Measurements from ENCODE around the gene SRSF1.

DNA sequence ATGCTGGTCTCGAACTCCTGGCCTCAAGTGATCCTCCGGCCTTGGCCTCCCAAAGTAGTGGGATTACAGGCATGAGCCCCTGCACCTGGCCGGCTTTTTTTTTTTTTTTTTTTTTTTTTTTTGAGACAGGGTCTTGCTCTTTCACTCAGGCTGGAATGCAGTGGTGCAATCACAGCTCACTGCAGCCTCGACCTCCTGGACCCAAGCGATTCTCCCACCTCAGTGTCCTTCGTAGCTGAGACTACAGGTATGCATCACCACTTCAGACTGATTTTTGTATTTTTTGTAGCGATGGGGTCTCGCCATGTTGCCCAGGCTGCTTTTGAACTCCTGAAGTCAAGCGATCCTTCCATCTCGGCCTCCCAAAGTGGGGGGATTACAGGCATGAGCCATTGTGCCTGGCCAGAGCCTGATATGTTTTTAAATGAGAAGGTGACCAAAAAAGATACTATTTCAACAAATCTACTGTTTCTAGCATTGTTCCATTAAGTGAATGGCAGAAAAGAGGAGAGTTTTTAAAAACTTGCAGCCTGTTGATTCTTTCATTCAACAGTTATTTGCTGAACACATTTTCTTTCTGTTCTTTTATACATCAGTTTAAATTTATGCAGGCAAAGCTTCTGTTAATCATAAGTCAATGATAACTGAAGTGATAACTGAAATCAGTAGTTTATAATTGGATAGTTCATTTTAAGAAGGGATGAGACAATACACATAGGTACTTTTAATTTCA is 3.2 kb upstream of the SRSF1 start:
- TF ChIP-seq, protein P1, sequence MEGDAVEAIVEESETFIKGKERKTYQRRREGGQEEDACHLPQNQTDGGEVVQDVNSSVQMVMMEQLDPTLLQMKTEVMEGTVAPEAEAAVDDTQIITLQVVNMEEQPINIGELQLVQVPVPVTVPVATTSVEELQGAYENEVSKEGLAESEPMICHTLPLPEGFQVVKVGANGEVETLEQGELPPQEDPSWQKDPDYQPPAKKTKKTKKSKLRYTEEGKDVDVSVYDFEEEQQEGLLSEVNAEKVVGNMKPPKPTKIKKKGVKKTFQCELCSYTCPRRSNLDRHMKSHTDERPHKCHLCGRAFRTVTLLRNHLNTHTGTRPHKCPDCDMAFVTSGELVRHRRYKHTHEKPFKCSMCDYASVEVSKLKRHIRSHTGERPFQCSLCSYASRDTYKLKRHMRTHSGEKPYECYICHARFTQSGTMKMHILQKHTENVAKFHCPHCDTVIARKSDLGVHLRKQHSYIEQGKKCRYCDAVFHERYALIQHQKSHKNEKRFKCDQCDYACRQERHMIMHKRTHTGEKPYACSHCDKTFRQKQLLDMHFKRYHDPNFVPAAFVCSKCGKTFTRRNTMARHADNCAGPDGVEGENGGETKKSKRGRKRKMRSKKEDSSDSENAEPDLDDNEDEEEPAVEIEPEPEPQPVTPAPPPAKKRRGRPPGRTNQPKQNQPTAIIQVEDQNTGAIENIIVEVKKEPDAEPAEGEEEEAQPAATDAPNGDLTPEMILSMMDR (conservative IDR thresholded peaks at IDR 0.05; ENCODE audit: low read length) = no peak
- TF ChIP-seq EZH2phosphoT487 (IDR thresholded peaks at IDR 0.05; ENCODE audit: borderline replicate concordance, low read depth, low read length) = no peak
